Measurements from ENCODE around the gene ATP8A2. TPM values are rescaled to one million over a fixed set of nuclear protein-coding genes. Genes with fewer than 3 reads are reported as not detected.

ATP8A2 gene
- total and polyA plus RNA-seq, 2 of the 4 experiments (the other 2 are of a cell fraction) = 0.02 to 0.18 TPM

DNA sequence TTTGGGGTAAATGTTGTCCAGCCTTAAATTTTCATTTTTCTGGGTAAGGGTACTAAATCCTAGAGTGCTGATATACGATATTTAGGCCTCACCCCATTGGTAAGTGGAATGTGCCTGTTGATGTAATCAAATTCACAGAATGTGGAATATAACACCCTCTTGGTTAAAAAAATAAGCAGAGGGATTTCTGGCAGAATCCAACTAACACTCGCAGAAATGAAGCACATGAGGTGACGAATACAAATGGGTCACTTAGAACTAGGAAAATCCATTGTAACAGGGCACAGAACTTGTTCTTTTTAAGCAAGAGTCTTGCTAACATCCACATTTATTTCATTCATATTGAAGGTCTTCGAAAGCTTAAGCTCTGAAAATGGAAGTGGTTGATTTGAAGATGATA is 359.8 kb downstream of the ATP8A2 start:
- H2BK15ac ChIP-seq (ENCODE audit: low read depth, low read length) = no peak overlapping the region
- TF ChIP-seq MXI1 (IDR thresholded peaks at IDR 0.05; ENCODE audit: borderline replicate concordance, low read depth, low read length) (no peak), CEBPB (IDR thresholded peaks at IDR 0.05; ENCODE audit: low read depth, low read length) (no peak), SMC3 (IDR thresholded peaks at IDR 0.05; ENCODE audit: low read depth, low read length) (no peak), MAFK (IDR thresholded peaks at IDR 0.05; ENCODE audit: low read depth, low read length) (no peak), CHD1 (IDR thresholded peaks at IDR 0.05; ENCODE audit: low read depth, low read length) (no peak), RFX5 (IDR thresholded peaks at IDR 0.05; ENCODE audit: low read depth, low read length) (no peak), NFE2L2 (IDR thresholded peaks at IDR 0.05; ENCODE audit: low read depth, low read length) (no peak), FOS (IDR thresholded peaks at IDR 0.05; ENCODE audit: low read depth, low read length) (no peak)
- TF ChIP-seq, protein P1, sequence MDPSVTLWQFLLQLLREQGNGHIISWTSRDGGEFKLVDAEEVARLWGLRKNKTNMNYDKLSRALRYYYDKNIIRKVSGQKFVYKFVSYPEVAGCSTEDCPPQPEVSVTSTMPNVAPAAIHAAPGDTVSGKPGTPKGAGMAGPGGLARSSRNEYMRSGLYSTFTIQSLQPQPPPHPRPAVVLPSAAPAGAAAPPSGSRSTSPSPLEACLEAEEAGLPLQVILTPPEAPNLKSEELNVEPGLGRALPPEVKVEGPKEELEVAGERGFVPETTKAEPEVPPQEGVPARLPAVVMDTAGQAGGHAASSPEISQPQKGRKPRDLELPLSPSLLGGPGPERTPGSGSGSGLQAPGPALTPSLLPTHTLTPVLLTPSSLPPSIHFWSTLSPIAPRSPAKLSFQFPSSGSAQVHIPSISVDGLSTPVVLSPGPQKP (IDR thresholded peaks at IDR 0.05; ENCODE audit: borderline replicate concordance, low read depth, low read length) = no peak
- TF ChIP-seq, protein P2, sequence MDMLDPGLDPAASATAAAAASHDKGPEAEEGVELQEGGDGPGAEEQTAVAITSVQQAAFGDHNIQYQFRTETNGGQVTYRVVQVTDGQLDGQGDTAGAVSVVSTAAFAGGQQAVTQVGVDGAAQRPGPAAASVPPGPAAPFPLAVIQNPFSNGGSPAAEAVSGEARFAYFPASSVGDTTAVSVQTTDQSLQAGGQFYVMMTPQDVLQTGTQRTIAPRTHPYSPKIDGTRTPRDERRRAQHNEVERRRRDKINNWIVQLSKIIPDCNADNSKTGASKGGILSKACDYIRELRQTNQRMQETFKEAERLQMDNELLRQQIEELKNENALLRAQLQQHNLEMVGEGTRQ (IDR thresholded peaks at IDR 0.05; ENCODE audit: low read depth, low read length) = no peak
- TF ChIP-seq, protein P3, sequence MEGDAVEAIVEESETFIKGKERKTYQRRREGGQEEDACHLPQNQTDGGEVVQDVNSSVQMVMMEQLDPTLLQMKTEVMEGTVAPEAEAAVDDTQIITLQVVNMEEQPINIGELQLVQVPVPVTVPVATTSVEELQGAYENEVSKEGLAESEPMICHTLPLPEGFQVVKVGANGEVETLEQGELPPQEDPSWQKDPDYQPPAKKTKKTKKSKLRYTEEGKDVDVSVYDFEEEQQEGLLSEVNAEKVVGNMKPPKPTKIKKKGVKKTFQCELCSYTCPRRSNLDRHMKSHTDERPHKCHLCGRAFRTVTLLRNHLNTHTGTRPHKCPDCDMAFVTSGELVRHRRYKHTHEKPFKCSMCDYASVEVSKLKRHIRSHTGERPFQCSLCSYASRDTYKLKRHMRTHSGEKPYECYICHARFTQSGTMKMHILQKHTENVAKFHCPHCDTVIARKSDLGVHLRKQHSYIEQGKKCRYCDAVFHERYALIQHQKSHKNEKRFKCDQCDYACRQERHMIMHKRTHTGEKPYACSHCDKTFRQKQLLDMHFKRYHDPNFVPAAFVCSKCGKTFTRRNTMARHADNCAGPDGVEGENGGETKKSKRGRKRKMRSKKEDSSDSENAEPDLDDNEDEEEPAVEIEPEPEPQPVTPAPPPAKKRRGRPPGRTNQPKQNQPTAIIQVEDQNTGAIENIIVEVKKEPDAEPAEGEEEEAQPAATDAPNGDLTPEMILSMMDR (conservative IDR thresholded peaks at IDR 0.05; ENCODE audit: low read depth, low read length) = no peak
- H2AK9ac ChIP-seq (replicated peaks; ENCODE audit: low read depth, low read length, poor library complexity) = no peak overlapping the region
- H3K27ac ChIP-seq (ENCODE audit: insufficient read depth, low read length) = no peak overlapping the region
- BruUV-seq (replicated peaks) = no TSS peak
- H3K9me3 ChIP-seq (ENCODE audit: control insufficient read depth, insufficient read depth, low read length) = no peaks in the 10 kb centered on the region
- no peak overlapping the region for H2AFZ ChIP-seq (replicated peaks; ENCODE audit: low read length, poor library complexity)
- in situ Hi-C loops (cut with MboI; ENCODE audit: low sequenced_read_pairs) (no loop called here), intact Hi-C loops (cut with micrococcal nuclease) (no loop called here), dilution Hi-C loops (cut with HindIII; ENCODE audit: low sequenced_read_pairs, unreplicated experiment) (no loop called here)
- WGBS, 2 experiments (ENCODE audit: extremely low coverage in 2 of 2, insufficient read length in 1 of 2) = no CpG with 5 or more reads among the region's 4 CpGs
- no peaks in the 10 kb centered on the region for H3K27me3 ChIP-seq (ENCODE audit: control insufficient read depth, insufficient read depth, low read length)
- H4K8ac ChIP-seq (ENCODE audit: low read depth in 2 of 2, low read length in 2 of 2) = no peak overlapping the region
- H4K5ac ChIP-seq (ENCODE audit: low read depth, low read length) = no peak overlapping the region
- no peaks in the 10 kb centered on the region for H3K79me1 ChIP-seq (ENCODE audit: low read depth in 1 of 2, low read length in 2 of 2)
- no peak for ATAC-seq (ENCODE audit: low read depth)
- no peak overlapping the region for H3K18ac ChIP-seq (ENCODE audit: low read depth, low read length)
- H3K14ac ChIP-seq (replicated peaks; ENCODE audit: low read depth, low read length) = no peak overlapping the region
- no peaks in the 10 kb centered on the region for H4K20me1 ChIP-seq (ENCODE audit: insufficient read depth, low read length)
- H3K4me2 ChIP-seq (ENCODE audit: low read depth, low read length) = no peak overlapping the region
- H4K91ac ChIP-seq (ENCODE audit: insufficient read depth, low read depth, low read length) = no peak overlapping the region
- H2AK5ac ChIP-seq (ENCODE audit: low read depth, low read length) = no peak overlapping the region
- H3K56ac ChIP-seq (ENCODE audit: extremely low read depth, insufficient read depth, low read length) = no peak overlapping the region
- no peak overlapping the region for H2BK20ac ChIP-seq (ENCODE audit: low read depth, low read length)
- no peak overlapping the region for H2BK120ac ChIP-seq (ENCODE audit: low read depth, low read length)
- no peaks in the 10 kb centered on the region for H3K9me1 ChIP-seq (ENCODE audit: insufficient read depth, low read length)
- H3K36me3 ChIP-seq (ENCODE audit: control insufficient read depth, insufficient read depth, low read length) = no peaks in the 10 kb centered on the region
- ChIA-PET CTCF (no interaction called here), POLR2A (ENCODE audit: unreplicated experiment) (no interaction called here)
- no peaks in the 10 kb centered on the region for H3K4me1 ChIP-seq (ENCODE audit: control insufficient read depth, insufficient read depth, low read length)
- no peak overlapping the region for H3K9ac ChIP-seq (ENCODE audit: low read depth, low read length)
- H3K4ac ChIP-seq (ENCODE audit: low read depth, low read length) = no peak overlapping the region
- H2BK5ac ChIP-seq (ENCODE audit: low read depth, low read length, poor library complexity, severe bottlenecking) = no peak overlapping the region
- no peak for DNase-seq
- H3K23ac ChIP-seq (ENCODE audit: low read depth, low read length) = no peak overlapping the region
- no peak overlapping the region for H3K4me3 ChIP-seq (ENCODE audit: insufficient read depth, low read depth, low read length)
